Esophagus muscularis mucosa (tissue), 4 donors: ENCODE results near the gene GPR21. TPM values are rescaled to one million over a fixed set of nuclear protein-coding genes. Genes with fewer than 3 reads are reported as not detected.

Experiments used
- DNase-seq: peaks from one replicate; pipeline ENCODE4 v3.0.0-alpha.2; 2017; ENCODE audit errors: extremely low spot score
- H3K27ac ChIP-seq, 4 donors: fragments of 200-600 bp; sonication (generic); replicated peaks in 1 of 4; 1 replicate in 3 of 4; 2 replicates in 1 of 4; pipeline ENCODE4 v1.5.1; 2016 to 2019; ENCODE audit warnings: mild to moderate bottlenecking in 1 of 4
- H3K27me3 ChIP-seq, 4 donors: fragments of 200-600 bp; sonication (generic); one replicate each; pipeline versions ENCODE4 v1.5.1 to v1.6.0; 2016 to 2019
- H3K36me3 ChIP-seq, 4 donors: fragments of 200-600 bp; sonication (generic); one replicate each; pipeline ENCODE4 v1.5.1; 2016 to 2019
- H3K4me1 ChIP-seq, 4 donors: fragments of 200-600 bp; sonication (generic); one replicate each; pipeline ENCODE4 v1.5.1; 2016 to 2019
- H3K4me3 ChIP-seq, 4 donors: fragments of 200-600 bp; sonication (generic); 1 replicate in 2 of 4; 2 replicates in 2 of 4; pipeline ENCODE4 v1.5.1; 2016 to 2019; ENCODE audit warnings: mild to moderate bottlenecking in 4 of 4, moderate library complexity in 1 of 4
- H3K9me3 ChIP-seq, 4 donors: fragments of 200-600 bp; sonication (generic); 1 replicate in 3 of 4; 2 replicates in 1 of 4; pipeline ENCODE4 v1.5.1; 2016 to 2019
- CTCF ChIP-seq, 3 experiments: fragments of 200-600 bp in 2 of 3; fragments of 450-650 bp in 1 of 3; sonication (generic) in 2 of 3; IDR thresholded peaks; one replicate each; pipeline ENCODE4 v1.5.1; 2017 to 2019; ENCODE audit warnings: antibody characterized with exemption in 3 of 3, mild to moderate bottlenecking in 2 of 3, moderate library complexity in 1 of 3
- EP300 ChIP-seq: sonication (generic); formaldehyde crosslinking; IDR thresholded peaks from one replicate; pipeline ENCODE4 v1.6.1; 2017; ENCODE audit warnings: antibody characterized with exemption
- POLR2A ChIP-seq: fragments of 450-650 bp; IDR thresholded peaks from one replicate; pipeline ENCODE4 v1.6.1; 2017; ENCODE audit warnings: antibody characterized with exemption, moderate library complexity, mild to moderate bottlenecking, low read depth
- POLR2AphosphoS5 ChIP-seq, 2 donors: sonication (generic); formaldehyde crosslinking; IDR thresholded peaks; one replicate each; pipeline ENCODE4 v1.6.1; 2017; ENCODE audit warnings: antibody characterized with exemption in 2 of 2
- WGBS: methylation state at CpG from one replicate; pipeline ENCODE4 v1.1.5; 2018; 5-methylcytosine and 5-hydroxymethylcytosine counted together
- intact Hi-C: fragments of 100-400 bp; cut with DNase I; formaldehyde crosslinking; loops from one replicate; pipeline ENCODE4 v1.15.1; 2023
- total RNA-seq, 4 donors: library from RNA; depleted of rRNA; stranded (reverse); fragments of >200 nt; gene quantifications; one replicate each; pipeline versions ENCODE4 v1.1.0 to v1.2.1, GENCODE V29; 2016

GPR21 gene
- total RNA-seq, 4 donors from 2014 or later = 0.33 to 1.1 (median 0.52) TPM; not detected in 1

- H3K4me3 ChIP-seq = no peak overlapping the region
- no peaks in the 10 kb centered on the region for H3K9me3 ChIP-seq
- intact Hi-C loops = no loop called here
- DNase-seq = no peak
- TF ChIP-seq POLR2A = no peak
- no peak for TF ChIP-seq EP300
- no peak for TF ChIP-seq CTCF (IDR thresholded peaks at IDR 0.05)
- TF ChIP-seq POLR2AphosphoS5 (IDR thresholded peaks at IDR 0.05) = no peak
- H3K27me3 ChIP-seq = no peaks in the 10 kb centered on the region
- H3K36me3 ChIP-seq = peaks cover 0 to 9% (median 3%) of the 10 kb centered on the region in 4 donors
- H3K27ac ChIP-seq = peak overlapping the region in 1 of 4 donors; percentile 31
- 50% methylated on average over 1 of the region's 1 CpG for WGBS
- peaks cover 0 to 76% (median 62%) of the 10 kb centered on the region in 4 donors for H3K4me1 ChIP-seq
These were observed 7.3 kb downstream of the GPR21 start for GRCh38 chr9:123040801-123041200.

DNA sequence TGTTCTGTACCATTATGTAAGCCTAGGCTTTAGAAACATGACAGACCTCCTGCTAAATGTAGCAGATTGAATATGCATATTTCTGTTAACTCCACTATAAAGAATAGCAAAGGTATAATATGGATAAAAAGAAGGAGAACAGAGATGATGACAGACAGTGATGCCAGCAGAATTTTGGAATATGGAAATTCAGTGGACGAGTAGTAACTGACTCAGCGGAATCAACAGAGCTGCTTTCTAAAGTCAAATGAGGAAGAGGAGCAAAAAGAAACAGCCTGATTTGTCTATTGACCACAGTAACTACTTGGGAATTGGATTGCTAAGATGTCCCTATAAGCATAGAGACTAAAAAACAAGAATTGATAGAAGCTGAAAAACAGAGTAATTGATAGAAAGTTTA lies 8.0 kb downstream of the GPR21 start:
- Histone ChIP-seq H3K4me3 (no peak overlapping the region), H3K27me3 (no peaks in the 10 kb centered on the region), H3K27ac (peak overlapping the region in 3 of 4 donors; percentile 12 to 67 (median 31)), H3K9me3 (no peaks in the 10 kb centered on the region), H3K4me1 (peaks cover 0 to 70% (median 62%) of the 10 kb centered on the region in 4 donors), H3K36me3 (peaks cover 0 to 9% (median 3%) of the 10 kb centered on the region in 4 donors)
- intact Hi-C loops = no loop called here
- 72% methylated on average over 2 of the region's 2 CpGs for WGBS
- DNase-seq = no peak
- TF ChIP-seq POLR2A = no peak
- no peak for TF ChIP-seq CTCF (IDR thresholded peaks at IDR 0.05)
- no peak for TF ChIP-seq POLR2AphosphoS5 (IDR thresholded peaks at IDR 0.05)

- TF ChIP-seq POLR2AphosphoS5 (IDR thresholded peaks at IDR 0.05) (no peak), EP300 (no peak), POLR2A (no peak), CTCF (IDR thresholded peaks at IDR 0.05) (no peak)
- 90% methylated on average over 5 of the region's 5 CpGs for WGBS
- Histone ChIP-seq H3K36me3 (peaks cover 0 to 9% (median 3%) of the 10 kb centered on the region in 4 donors), H3K4me1 (peaks cover 0 to 59% (median 53%) of the 10 kb centered on the region in 4 donors), H3K27me3 (no peaks in the 10 kb centered on the region), H3K4me3 (no peak overlapping the region), H3K27ac (peak overlapping the region in 3 of 4 donors; percentile 25 to 76 (median 67)), H3K9me3 (no peaks in the 10 kb centered on the region)
- intact Hi-C loops = no loop called here
- DNase-seq = no peak
These were observed 9.8 kb downstream of the GPR21 start for GRCh38 chr9:123043081-123043939.

DNA sequence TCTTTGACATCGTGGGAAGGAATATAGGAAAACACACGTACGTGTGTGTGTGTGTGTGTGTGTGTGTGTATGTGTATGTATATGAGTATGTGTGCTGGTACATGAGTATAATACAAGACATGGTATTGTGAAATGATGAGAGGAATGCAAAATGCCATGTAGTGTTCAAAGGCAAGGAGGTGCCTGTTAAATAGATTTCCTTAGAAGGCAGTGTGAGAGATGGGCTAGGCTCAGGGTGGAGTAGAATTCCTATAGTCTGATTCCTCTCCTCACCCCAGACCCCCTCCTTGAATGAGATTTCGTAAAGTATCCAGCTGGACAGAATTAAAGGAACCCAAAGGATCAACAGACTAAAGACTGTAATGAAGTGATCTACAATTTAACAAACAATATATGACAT lies 11.1 kb downstream of the GPR21 start:
- WGBS = 67% methylated on average over 4 of the region's 4 CpGs
- DNase-seq = no peak
- no peaks in the 10 kb centered on the region for H3K9me3 ChIP-seq
- intact Hi-C loops = no loop called here
- H3K36me3 ChIP-seq = peaks cover 0 to 9% (median 3%) of the 10 kb centered on the region in 4 donors
- H3K4me3 ChIP-seq = no peak overlapping the region
- peak overlapping the region in 3 of 4 donors; percentile 15 to 76 (median 67) for H3K27ac ChIP-seq
- H3K4me1 ChIP-seq = peaks cover 12 to 62% (median 58%) of the 10 kb centered on the region in 4 donors
- no peaks in the 10 kb centered on the region for H3K27me3 ChIP-seq
- TF ChIP-seq POLR2AphosphoS5 (IDR thresholded peaks at IDR 0.05) (peak in 1 of 2 donors; percentile 69), EP300 (no peak)

DNA sequence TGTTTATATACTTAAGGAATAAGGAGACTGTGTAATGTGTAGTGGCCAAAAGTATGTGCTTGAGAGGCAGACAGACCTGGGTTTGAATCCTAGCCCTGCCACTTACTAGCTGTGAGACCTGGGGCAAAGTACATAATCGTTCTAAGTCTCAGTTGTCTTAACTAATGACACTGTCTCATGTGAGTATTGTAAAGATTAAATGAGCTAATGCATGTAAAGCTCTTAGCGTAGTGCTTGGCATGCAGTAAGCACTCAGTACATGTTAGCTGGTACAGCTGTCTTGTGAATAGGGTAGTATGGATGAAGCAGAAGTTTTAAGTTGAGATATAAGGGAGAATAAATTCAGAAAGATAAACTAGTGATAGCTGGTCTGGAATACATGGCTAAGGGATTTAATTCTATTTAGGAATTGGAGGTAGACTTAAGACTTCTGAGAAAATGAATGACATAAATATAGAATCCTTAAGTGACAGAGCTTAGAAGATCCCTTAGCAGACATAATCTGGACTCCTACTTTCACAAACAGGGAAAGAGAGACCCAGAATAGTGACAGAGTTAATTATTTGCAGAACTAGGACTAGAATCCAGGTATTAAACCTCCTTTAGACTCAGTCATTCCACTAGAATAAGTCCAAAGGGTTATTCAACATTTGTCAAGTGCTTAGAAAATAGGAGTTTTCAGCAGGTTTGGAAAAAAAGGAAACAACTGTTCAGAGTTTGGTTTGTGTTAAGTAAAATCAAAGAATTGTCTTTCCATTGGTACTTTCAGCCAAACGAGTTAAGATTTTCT lies 13.1 kb downstream of the GPR21 start:
- WGBS = 65% methylated on average over 3 of the region's 3 CpGs
- no peaks in the 10 kb centered on the region for H3K27me3 ChIP-seq
- no peaks in the 10 kb centered on the region for H3K9me3 ChIP-seq
- peaks cover 20 to 63% (median 60%) of the 10 kb centered on the region in 4 donors for H3K4me1 ChIP-seq
- TF ChIP-seq POLR2A = no peak
- TF ChIP-seq POLR2AphosphoS5 (IDR thresholded peaks at IDR 0.05) = no peak
- no peak for TF ChIP-seq CTCF (IDR thresholded peaks at IDR 0.05)
- no peak for TF ChIP-seq EP300
- no peak for DNase-seq
- no peak overlapping the region for H3K4me3 ChIP-seq
- H3K27ac ChIP-seq = peak overlapping the region; percentile 15 to 76 (median 58)
- intact Hi-C loops = no loop called here
- peaks cover 0 to 9% (median 3%) of the 10 kb centered on the region in 4 donors for H3K36me3 ChIP-seq
